Testis (tissue), 3 donors: ENCODE measurements around the gene KAT6B. TPM values are rescaled to one million over a fixed set of nuclear protein-coding genes. Genes with fewer than 3 reads are reported as not detected.
"Not testable (repeated sequence)": the region's sequence is repeated elsewhere in the genome, so short reads cannot be mapped to it uniquely, and the experiment has no call there.

ENCODE experiments used
- DNase-seq: peaks from one replicate; pipeline ENCODE4 v3.0.0-alpha.2; 2019
- H3K27ac ChIP-seq, 2 donors: fragments of 200-600 bp; sonication (generic); one replicate each; pipeline ENCODE4 v1.5.1; 2019
- H3K27me3 ChIP-seq: fragments of 200-600 bp; sonication (generic); one replicate; pipeline ENCODE4 v1.5.1; 2019
- H3K36me3 ChIP-seq: fragments of 200-600 bp; sonication (generic); one replicate; pipeline ENCODE4 v1.5.1; 2017; ENCODE audit warnings: low read depth; ENCODE audit errors: missing control alignments
- H3K4me1 ChIP-seq: fragments of 200-600 bp; sonication (generic); one replicate; pipeline ENCODE4 v1.5.1; 2019
- H3K4me3 ChIP-seq, 2 donors: fragments of 200-600 bp; sonication (generic); one replicate each; pipeline ENCODE4 v1.5.1; 2017 to 2019
- H3K9me3 ChIP-seq: fragments of 200-600 bp; sonication (generic); one replicate; pipeline ENCODE4 v1.5.1; 2017
- POLR2A ChIP-seq: fragments of 450-650 bp; IDR thresholded peaks from one replicate; pipeline ENCODE4 v1.6.1; 2017; ENCODE audit warnings: antibody characterized with exemption, mild to moderate bottlenecking, moderate library complexity
- WGBS, 2 donors: methylation state at CpG; one replicate each; pipeline ENCODE4 v1.1.5; 2018; 5-methylcytosine and 5-hydroxymethylcytosine counted together
- intact Hi-C: fragments of 100-400 bp; cut with DNase I; formaldehyde crosslinking; loops from one replicate; pipeline ENCODE4 v1.15.1; 2023; ENCODE audit warnings: low total_unique reads
- polyA plus RNA-seq: library from polyadenylated mRNA; stranded (reverse); fragments of 350-450 nt; fragmentation: Illumina TruSeq; extraction: RNeasy Lipid Tissue Mini Kit (QIAGEN cat#74804); gene quantifications from one replicate; pipeline ENCODE4 v1.2.3, GENCODE V29; 2014; ENCODE audit warnings: low read depth, low replicate concordance; ENCODE audit not compliant: insufficient read depth
- total RNA-seq, 2 donors: library from RNA; depleted of rRNA; stranded (reverse); fragments of >200 nt; gene quantifications; one replicate each; pipeline ENCODE4 v1.2.3, GENCODE V29; 2016
- TF ChIP-seq, protein P1 (sequence below), 3 experiments: fragments of 450-650 bp in 2 of 3; fragments of 200-600 bp in 1 of 3; sonication (generic) in 1 of 3; IDR thresholded peaks; one replicate each; pipeline ENCODE4 v1.5.1; 2016 to 2019; ENCODE audit warnings: antibody characterized with exemption in 3 of 3, mild to moderate bottlenecking in 2 of 3, moderate library complexity in 1 of 3

Gene KAT6B
- total and polyA plus RNA-seq, 3 donors from 2014 or later: 23.9 to 109 (median 106) TPM

DNA sequence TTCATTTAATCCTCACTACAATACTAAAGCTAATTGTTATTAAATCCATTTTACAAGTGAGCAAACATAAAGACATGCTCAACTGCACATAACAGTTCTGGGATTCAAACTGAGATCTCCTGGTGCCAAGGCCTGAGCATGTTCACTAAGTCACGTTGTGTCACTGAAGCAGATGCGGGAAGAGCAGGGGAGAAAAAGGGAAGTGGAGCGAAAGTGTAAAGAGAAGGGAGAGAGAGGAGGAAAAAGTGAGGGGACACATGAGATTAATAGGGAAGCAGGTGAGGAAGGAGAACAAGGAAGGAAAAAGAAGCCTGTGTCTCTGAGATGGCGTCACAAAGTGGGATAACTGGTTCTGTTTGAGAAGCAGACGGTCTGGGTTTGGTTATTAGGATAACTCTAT, 38.9 kb upstream of the KAT6B start:
- TF ChIP-seq, protein P1, sequence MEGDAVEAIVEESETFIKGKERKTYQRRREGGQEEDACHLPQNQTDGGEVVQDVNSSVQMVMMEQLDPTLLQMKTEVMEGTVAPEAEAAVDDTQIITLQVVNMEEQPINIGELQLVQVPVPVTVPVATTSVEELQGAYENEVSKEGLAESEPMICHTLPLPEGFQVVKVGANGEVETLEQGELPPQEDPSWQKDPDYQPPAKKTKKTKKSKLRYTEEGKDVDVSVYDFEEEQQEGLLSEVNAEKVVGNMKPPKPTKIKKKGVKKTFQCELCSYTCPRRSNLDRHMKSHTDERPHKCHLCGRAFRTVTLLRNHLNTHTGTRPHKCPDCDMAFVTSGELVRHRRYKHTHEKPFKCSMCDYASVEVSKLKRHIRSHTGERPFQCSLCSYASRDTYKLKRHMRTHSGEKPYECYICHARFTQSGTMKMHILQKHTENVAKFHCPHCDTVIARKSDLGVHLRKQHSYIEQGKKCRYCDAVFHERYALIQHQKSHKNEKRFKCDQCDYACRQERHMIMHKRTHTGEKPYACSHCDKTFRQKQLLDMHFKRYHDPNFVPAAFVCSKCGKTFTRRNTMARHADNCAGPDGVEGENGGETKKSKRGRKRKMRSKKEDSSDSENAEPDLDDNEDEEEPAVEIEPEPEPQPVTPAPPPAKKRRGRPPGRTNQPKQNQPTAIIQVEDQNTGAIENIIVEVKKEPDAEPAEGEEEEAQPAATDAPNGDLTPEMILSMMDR (IDR thresholded peaks at IDR 0.05): no peak
- no peak for TF ChIP-seq POLR2A
- intact Hi-C loops: no loop called here
- Histone ChIP-seq H3K4me3 (no peak overlapping the region), H3K4me1 (no peaks in the 10 kb centered on the region), H3K27me3 (no peaks in the 10 kb centered on the region), H3K9me3 (no peaks in the 10 kb centered on the region), H3K36me3 (no peaks in the 10 kb centered on the region), H3K27ac (no peak overlapping the region)
- DNase-seq: no peak
- WGBS, 2 donors: 88% methylated on average over 5 of the region's 5 CpGs

DNA sequence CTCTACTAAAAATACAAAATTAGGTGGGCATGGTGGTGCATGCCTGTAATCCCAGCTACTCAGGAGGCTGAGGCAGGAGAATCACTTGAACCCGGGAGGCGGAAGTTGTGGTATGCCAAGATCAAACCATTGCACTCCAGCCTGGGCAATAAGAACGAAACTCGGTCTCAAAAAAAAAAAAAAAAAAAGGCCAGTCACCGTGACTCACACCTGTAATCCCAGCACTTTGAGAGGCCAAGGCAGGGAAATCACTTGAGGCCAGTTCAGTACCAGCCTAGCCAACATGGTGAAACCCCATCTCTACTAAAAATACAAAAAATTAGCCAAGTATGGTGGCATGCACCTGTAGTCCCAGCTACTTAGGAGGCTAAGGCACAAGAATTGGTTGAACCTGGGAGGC, 34.4 kb upstream of the KAT6B start:
- DNase-seq, H3K27ac ChIP-seq, H3K27me3 ChIP-seq, H3K4me3 ChIP-seq, H3K36me3 ChIP-seq, H3K9me3 ChIP-seq, H3K4me1 ChIP-seq, intact Hi-C loops: not testable (repeated sequence)
- 93 to 95% methylated on average over 5 of the region's 5 CpGs for WGBS, 2 donors

DNA sequence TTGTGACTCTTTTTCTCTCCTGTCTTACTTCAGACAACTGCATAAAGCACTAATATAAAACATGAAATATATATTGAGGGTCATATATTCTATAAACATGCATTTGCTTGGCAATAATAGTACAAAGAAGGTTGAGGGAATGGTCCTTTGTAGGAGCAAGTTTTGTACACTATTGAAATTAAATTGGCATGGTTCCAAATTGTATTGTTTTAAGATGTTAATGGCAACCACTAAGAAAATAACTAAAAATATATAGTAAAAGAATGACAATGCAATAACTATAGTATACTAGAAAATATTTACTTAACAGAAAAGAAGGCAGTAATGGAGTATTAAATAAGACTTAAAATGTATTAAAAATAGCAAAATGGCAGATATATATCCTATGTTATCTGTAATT, 33.7 kb upstream of the KAT6B start:
- no peak for DNase-seq
- intact Hi-C loops: no loop called here
- no peak overlapping the region for H3K27ac ChIP-seq
- H3K4me1 ChIP-seq: no peaks in the 10 kb centered on the region
- H3K27me3 ChIP-seq: no peaks in the 10 kb centered on the region
- H3K36me3 ChIP-seq: no peaks in the 10 kb centered on the region
- TF ChIP-seq POLR2A: no peak
- TF ChIP-seq, protein P1 (IDR thresholded peaks at IDR 0.05): no peak
- H3K4me3 ChIP-seq: no peak overlapping the region
- no peaks in the 10 kb centered on the region for H3K9me3 ChIP-seq

DNA sequence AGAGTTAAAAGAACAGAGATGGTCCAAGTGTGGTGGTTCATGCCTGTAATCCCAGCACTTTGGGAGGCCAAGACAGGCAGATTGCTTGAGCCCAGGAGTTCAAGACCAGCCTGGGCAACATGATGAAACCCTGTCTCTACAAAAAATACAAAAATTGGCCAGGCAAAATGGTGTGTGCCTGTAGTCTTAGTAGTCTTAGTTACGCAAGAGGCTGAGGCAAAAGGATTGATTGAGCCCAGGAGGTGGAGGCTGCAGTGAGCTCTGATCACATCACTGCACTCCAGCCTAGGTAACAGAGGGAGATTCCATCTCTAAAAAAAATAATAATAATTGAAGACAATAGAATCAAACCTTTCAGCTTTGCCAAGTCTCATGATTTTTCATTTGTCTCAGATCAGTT, 33.2 kb upstream of the KAT6B start:
- H3K4me1 ChIP-seq, DNase-seq, H3K27ac ChIP-seq, H3K4me3 ChIP-seq, intact Hi-C loops, H3K27me3 ChIP-seq, H3K9me3 ChIP-seq, H3K36me3 ChIP-seq: not testable (repeated sequence)
- 100% methylated on average over 1 of the region's 1 CpG for WGBS, 2 donors

DNA sequence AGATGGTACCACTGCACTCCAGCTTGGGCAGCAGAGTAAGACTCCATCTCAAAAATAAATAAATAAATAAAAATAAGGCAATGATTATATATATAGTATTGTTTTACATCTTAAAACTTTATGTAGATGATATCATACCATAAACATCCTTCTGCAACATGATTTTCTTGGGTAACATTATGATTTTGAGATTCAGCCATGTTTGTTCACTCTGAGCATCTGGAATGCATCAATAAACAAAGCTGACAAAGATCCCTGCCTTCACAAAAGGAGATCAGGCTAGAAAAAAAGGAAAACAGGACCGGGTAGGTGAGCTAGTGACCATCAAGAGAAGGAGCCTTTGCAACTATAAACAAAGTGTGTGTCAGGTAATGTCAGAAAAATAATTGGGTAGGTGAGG, 31.9 kb upstream of the KAT6B start:
- no peak for DNase-seq
- Histone ChIP-seq H3K27ac (no peak overlapping the region), H3K4me1 (no peaks in the 10 kb centered on the region), H3K27me3 (no peaks in the 10 kb centered on the region), H3K36me3 (no peaks in the 10 kb centered on the region), H3K9me3 (no peaks in the 10 kb centered on the region), H3K4me3 (no peak overlapping the region)
- intact Hi-C loops: no loop called here
- no peak for TF ChIP-seq POLR2A
- TF ChIP-seq, protein P1 (IDR thresholded peaks at IDR 0.05): no peak
- WGBS, 2 donors: 68 to 75% methylated on average over 1 of the region's 1 CpG

DNA sequence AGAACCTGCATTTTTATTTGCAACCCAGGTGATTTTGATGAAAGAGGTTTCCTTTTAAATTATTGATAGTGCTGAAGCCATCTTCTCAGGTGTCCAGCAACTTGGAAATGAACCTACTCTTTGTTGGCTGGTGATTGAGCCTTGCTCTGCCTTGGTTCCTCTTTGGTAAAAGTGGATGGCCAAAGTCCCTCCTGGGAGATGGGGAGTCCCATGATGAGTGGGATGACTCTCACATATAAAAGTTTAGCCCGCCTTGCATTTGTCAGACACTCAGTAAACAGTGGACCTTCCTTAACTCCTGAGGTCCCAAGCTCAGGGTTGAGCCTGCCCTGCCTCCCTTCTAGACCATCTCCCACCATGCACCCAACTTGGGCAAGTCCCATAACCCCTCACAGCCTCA, 28.9 kb upstream of the KAT6B start:
- TF ChIP-seq, protein P1 (IDR thresholded peaks at IDR 0.05): no peak
- no peak for TF ChIP-seq POLR2A
- Histone ChIP-seq H3K27ac (no peak overlapping the region), H3K4me1 (no peaks in the 10 kb centered on the region), H3K36me3 (no peaks in the 10 kb centered on the region), H3K27me3 (no peaks in the 10 kb centered on the region), H3K9me3 (no peaks in the 10 kb centered on the region), H3K4me3 (no peak overlapping the region)
- intact Hi-C loops: no loop called here
- DNase-seq: no peak
- WGBS, 2 donors: 89 to 95% methylated on average over 1 of the region's 1 CpG
